HUES64 (cell line): ENCODE data around the gene SCD5.

Experiments used
- H3K27ac ChIP-seq: 2 replicates; pipeline ENCODE4 v1.7.0; 2013; ENCODE audit warnings: low read depth, low read length, inconsistent platforms
- H3K27me3 ChIP-seq: 2 replicates; pipeline ENCODE4 v1.6.1; 2013; ENCODE audit warnings: mild to moderate bottlenecking, low read length; ENCODE audit not compliant: insufficient read depth
- H3K36me3 ChIP-seq: 2 replicates; pipeline ENCODE4 v1.6.1; 2013; ENCODE audit warnings: mild to moderate bottlenecking, low read length; ENCODE audit not compliant: insufficient read depth
- H3K4me1 ChIP-seq: 2 replicates; pipeline ENCODE4 v1.6.1; 2013; ENCODE audit warnings: mild to moderate bottlenecking, low read length, moderate library complexity; ENCODE audit not compliant: insufficient read depth
- H3K4me3 ChIP-seq: 2 replicates; pipeline ENCODE4 v1.5.1; 2013; ENCODE audit warnings: mild to moderate bottlenecking, low read length, moderate library complexity
- H3K9ac ChIP-seq: 2 replicates; pipeline ENCODE4 v1.6.1; 2013; ENCODE audit warnings: mild to moderate bottlenecking, low read depth, low read length
- H3K9me3 ChIP-seq: 2 replicates; pipeline ENCODE4 v1.6.1; 2013; ENCODE audit warnings: low read depth, low read length; ENCODE audit not compliant: insufficient read depth
- WGBS: fragments of 150-250, 120-280 bp; methylation state at CpG from one replicate; pipeline ENCODE4 v1.1.7; 2013; ENCODE audit warnings: missing lambda C conversion rate; 5-methylcytosine and 5-hydroxymethylcytosine counted together

Gene SCD5

DNA sequence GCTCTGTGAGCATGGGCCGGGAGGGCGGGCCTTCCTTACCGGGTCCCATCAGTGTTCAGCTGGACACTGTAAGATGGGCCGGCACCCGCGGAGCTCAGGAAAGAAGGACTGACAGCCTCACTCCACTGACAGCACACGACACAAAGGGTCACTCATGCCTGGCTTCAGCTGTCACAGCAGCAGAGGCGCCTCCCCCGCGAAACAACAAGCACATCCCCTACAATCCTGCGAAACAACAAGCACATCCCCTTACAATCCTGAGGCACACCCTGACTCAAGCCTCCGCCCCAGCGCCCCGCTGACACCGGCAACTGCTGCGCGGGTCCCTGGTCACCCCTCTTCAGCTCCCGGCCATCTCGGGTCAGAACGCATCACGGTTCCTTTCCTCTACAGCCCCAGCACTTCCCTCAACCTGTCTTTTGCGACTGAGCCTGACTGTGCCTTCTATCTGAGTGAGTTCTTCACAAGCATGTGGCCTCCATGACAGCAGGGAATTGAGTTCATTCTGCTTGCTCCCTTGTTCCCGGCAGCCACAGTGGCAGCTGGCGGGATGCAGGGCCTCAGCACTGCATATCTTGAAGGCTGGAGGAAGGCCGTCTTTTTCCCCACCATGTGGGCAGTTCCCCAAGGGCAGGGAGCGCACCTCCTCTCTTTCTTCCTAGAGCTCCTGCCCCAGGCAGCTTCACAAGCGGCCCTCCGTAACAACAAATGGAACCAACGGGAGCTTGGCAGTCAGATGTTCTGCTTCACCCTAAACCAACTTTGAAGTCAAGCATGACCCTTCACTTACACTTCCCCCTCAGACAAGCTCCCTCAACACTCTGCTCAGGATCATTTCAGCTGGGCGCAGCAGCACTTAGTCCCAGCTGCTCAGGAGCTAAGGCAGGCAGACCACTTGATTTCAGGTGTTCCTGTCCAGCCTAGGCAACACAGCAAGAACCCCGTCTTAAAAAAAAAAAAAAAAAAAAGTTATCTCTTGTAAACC lies 39.6 kb downstream of the SCD5 start:
- no peaks in the 10 kb centered on the region for H3K36me3 ChIP-seq
- no peak overlapping the region for H3K9ac ChIP-seq
- H3K9me3 ChIP-seq = no peaks in the 10 kb centered on the region
- no peak overlapping the region for H3K4me3 ChIP-seq
- WGBS = 86% methylated on average over 31 of the region's 31 CpGs
- peaks cover 20% of the 10 kb centered on the region for H3K27me3 ChIP-seq
- H3K4me1 ChIP-seq = no peaks in the 10 kb centered on the region
- no peak overlapping the region for H3K27ac ChIP-seq

DNA sequence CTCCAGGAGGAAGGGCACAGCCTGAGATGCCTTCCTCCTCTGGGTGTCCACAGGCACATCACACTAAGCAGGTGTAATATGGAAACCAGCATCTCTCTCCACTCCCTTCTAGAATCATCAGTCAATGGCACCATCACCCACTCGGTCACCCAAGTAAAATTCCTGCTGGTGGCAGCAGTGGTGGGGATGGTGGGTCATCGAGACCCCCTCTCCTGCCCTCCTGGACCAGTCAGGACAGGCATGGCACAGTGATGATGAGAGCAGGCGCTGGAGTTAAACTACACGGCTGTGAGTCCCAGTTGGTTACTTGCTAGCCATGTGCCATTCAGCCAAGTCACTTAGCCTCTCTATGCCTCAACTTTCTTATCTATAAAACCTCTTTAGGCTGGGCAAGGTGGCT lies 42.5 kb downstream of the SCD5 start:
- Histone ChIP-seq H3K36me3 (no peaks in the 10 kb centered on the region), H3K4me1 (no peaks in the 10 kb centered on the region), H3K27me3 (peaks cover 20% of the 10 kb centered on the region), H3K9me3 (no peaks in the 10 kb centered on the region), H3K27ac (no peak overlapping the region), H3K9ac (no peak overlapping the region), H3K4me3 (no peak overlapping the region)
- 93% methylated on average over 4 of the region's 4 CpGs for WGBS

DNA sequence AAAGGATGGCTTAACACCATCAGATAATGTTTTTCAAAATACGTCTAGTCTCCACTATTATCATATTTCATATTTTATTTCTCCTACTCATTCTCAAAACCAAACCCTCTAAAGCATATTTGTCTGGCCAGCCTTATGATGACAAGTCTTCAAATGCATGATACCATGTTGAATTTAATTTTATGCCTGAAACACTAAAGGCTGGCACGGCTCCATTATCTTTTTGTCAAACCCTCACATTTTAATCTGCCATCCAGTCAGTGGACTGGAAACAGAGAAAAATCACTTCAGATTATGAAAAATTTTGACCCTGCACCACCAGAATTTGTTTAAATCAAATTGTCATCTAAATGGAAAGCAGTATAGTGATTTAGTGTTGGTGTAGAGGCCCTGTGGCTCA lies 42.9 kb downstream of the SCD5 start:
- Histone ChIP-seq H3K9me3 (no peaks in the 10 kb centered on the region), H3K9ac (no peak overlapping the region), H3K36me3 (no peaks in the 10 kb centered on the region), H3K4me1 (no peaks in the 10 kb centered on the region), H3K27ac (no peak overlapping the region), H3K27me3 (peaks cover 17% of the 10 kb centered on the region), H3K4me3 (no peak overlapping the region)
- WGBS = 94% methylated on average over 2 of the region's 2 CpGs

DNA sequence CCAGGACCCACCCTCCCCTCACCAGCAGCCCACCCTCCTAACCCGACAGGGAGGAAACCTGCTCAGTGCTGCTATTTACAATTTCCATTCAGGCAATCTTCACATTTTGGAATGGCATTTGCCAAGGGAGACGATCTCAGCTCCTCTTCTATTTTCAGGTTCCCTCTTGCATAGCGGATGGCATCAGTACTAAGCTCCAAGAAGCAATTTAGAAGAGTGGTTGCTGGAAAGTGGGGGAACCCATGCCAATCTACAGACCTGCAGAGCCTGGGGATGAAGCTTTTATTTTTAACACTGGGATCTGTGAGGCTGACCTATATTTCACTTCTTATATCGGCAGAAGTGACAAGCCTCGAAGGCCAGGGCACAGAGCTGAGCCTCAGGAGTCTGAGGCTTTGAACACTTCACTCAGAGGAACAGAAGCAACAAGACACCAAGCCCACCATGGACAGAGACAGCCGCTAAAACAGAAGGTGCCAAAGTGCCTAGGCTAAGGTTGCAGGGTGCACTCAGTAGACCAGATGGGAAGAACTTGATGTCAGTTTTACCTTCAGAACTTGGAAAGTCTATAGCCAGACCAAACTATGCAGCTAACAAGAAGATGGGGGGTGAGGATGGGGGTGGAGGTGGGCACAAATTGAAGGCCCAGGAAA lies 44.0 kb downstream of the SCD5 start:
- Histone ChIP-seq H3K36me3 (no peaks in the 10 kb centered on the region), H3K4me3 (no peak overlapping the region), H3K9ac (no peak overlapping the region), H3K27me3 (peaks cover 10% of the 10 kb centered on the region), H3K9me3 (no peaks in the 10 kb centered on the region), H3K4me1 (no peaks in the 10 kb centered on the region), H3K27ac (no peak overlapping the region)
- 81% methylated on average over 6 of the region's 6 CpGs for WGBS

DNA sequence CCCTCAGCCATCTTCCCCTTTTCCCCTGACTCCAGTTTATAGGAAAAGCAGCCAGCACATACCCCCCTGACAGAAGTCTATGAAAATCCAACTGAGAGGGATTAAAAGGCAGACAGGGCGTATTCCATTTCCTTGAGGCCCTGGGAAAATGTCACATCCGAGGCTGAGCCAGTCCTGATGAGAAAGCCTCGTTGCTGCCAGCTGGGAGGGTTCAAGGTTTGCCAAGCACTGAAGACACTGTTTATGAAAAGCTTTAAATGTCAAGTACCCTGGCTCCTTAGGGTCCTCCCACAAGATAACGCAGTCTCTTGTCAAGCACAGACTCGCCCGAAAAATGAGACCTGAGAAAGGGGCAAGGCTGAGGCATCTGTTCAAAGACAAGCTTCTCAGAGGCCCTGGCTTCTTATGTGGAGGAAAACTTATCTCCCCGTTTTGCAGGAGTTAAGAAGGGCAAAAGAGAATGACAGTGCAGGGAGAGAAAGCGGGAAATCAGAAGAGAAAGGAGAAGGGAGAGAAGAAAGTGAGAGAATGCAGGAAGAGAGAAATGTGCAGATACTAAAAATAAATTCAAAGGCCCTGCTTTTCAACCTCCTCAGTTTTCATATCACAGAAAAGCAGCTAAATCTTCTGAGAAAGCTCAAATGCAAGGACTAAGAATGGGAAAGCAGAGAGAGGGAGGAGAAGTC lies 44.7 kb downstream of the SCD5 start:
- Histone ChIP-seq H3K36me3 (no peaks in the 10 kb centered on the region), H3K4me3 (no peak overlapping the region), H3K27ac (no peak overlapping the region), H3K4me1 (no peaks in the 10 kb centered on the region), H3K27me3 (peaks cover 3% of the 10 kb centered on the region; the same call in 1 of the 2 replicates), H3K9me3 (no peaks in the 10 kb centered on the region), H3K9ac (no peak overlapping the region)
- 79% methylated on average over 8 of the region's 8 CpGs for WGBS

DNA sequence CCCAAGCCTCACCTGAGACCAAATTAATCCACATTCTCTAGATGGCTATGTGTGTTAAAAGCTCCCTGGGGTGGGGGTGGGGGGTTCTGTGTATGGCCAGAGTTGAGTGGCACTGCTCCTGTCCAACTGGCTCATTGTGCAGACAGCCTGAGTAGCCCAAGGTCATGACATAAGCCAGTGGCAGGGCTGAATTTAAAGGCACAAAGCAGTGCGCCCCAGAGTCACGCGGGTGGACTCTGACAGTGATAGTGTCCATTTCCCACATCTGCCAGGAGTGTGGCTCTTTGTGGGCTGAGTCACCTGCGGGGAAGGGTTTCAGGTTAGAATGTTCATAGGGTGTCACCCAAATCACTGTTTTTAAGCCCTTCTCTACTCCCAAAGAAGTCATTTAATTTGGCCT lies 45.4 kb downstream of the SCD5 start:
- Histone ChIP-seq H3K27ac (no peak overlapping the region), H3K36me3 (no peaks in the 10 kb centered on the region), H3K27me3 (peaks cover 2% of the 10 kb centered on the region; the same call in 1 of the 2 replicates), H3K4me1 (peaks cover 4% of the 10 kb centered on the region; the same call in 1 of the 2 replicates), H3K9ac (no peak overlapping the region), H3K9me3 (no peaks in the 10 kb centered on the region), H3K4me3 (no peak overlapping the region)
- WGBS = 96% methylated on average over 4 of the region's 4 CpGs

DNA sequence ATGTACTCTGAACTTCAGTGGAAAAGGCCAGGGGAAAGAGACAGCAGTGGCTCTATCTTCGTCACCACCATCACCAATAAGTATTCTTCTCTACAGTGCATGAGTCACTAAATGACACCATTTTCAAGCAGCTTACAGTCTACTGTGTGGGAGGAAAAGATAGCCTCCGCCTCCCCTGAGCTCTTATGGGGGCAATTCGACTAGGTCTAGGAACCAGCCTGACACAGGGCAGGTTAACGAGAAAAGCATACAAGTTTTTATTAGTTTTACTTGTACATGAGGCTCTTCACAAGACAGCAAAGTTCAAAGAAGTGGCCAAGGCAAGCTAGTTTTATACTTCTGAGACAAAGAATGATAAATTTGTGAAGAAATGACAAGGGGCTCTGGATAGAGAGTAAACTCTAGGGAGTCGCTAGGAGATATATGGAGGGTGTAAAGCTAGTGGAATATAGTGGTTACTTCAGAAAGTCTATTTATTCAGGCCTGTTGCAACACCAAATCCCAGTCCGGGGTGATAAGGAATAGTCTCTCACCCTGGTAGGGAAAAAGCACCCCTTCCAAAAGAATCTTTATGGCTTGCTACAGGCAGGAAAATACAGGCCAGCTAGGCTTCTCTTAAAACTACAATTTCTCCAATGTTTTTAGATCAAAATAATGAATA lies 49.7 kb downstream of the SCD5 start:
- Histone ChIP-seq H3K9me3 (no peaks in the 10 kb centered on the region), H3K4me3 (no peak overlapping the region), H3K27ac (no peak overlapping the region), H3K4me1 (peaks cover 30% of the 10 kb centered on the region), H3K36me3 (no peaks in the 10 kb centered on the region), H3K27me3 (no peaks in the 10 kb centered on the region), H3K9ac (no peak overlapping the region)
- 85% methylated on average over 6 of the region's 6 CpGs for WGBS

DNA sequence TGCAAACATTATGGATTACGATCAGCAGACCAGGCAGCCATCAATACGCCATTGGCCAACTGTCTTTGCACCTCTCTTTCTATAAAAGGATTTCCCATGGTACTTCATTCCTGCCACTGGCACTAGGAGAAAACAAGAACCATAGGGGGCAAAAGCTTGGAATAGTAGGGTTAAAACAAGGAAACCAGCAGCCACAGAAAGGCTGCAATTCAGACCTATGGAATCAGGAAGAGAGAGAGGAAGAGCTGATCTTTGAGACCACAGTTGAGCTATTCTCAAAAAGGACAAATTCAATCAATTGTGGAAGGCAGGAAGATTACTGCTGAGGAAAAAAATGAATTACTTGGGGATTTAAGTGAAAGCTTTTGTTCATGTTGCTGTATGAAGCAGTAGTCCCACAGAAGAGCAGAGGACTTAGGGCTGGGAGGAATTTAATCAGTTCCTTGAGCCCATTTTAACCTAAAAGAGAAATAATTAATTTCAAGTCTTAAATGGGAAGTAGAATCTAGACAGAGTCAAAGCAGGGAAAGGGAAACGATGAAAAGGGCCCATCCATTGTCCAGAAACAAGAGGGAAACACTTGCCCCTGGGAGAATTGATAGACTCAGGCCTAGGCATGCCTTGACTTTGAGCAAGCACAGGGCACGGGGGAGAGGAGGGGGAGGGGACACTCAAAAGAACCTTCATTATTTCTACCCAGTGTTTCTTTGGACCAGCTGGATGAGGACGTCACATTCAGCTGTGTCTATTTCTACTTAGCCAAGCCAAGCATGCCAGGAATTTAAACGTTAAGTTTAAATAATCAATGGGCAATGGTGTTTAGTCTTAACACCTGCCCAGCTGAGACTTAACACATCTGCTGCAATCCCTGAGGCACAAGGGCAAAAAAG lies 50.7 kb downstream of the SCD5 start:
- peaks cover 30% of the 10 kb centered on the region for H3K4me1 ChIP-seq
- H3K36me3 ChIP-seq = no peaks in the 10 kb centered on the region
- no peak overlapping the region for H3K9ac ChIP-seq
- H3K27ac ChIP-seq = no peak overlapping the region
- no peaks in the 10 kb centered on the region for H3K27me3 ChIP-seq
- WGBS = 74% methylated on average over 6 of the region's 6 CpGs
- H3K4me3 ChIP-seq = no peak overlapping the region
- no peaks in the 10 kb centered on the region for H3K9me3 ChIP-seq

DNA sequence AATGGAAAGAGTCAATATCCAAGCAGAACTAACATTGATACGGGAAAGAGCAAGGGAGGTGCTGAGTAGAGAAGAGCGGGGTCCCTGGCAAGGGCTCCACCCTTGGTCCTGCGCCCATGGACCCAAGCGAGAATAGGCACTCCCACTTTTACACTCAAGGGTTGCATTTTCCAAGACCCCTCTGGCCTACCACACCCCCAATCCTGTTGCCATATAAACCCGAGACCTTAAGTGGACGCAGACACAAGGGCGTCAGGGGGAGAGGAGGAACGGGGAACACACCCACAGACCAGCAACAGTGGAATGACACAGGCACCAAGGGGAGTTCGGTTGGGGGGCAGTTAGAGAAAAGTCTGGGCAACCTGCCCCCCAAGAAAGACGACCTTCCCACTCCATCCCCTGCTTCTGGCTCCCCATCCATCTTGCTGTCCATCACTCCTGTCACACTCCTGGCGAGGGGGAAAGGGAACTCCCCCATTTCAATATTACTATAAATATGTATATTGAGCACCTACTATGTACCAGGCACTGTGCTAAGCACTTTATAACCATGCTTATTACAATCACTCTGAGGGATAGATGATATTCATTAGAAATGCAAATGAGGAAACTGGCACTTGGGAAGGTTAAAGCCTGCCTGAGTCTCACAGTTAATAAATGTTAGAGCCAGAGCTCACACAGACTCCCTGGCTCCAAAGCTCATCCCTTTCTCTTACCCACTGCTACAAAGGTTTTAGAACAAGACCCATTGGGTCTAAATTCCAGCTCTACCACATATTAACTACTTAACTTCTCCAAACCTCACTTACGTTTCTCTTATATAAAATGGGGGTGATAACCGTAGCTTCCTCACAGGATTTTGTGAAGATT lies 51.7 kb downstream of the SCD5 start:
- no peak overlapping the region for H3K4me3 ChIP-seq
- H3K36me3 ChIP-seq = no peaks in the 10 kb centered on the region
- 82% methylated on average over 9 of the region's 13 CpGs for WGBS
- H3K9ac ChIP-seq = no peak overlapping the region
- H3K27me3 ChIP-seq = no peaks in the 10 kb centered on the region
- H3K27ac ChIP-seq = no peak overlapping the region; the same call in 1 of the 2 replicates
- H3K4me1 ChIP-seq = peaks cover 30% of the 10 kb centered on the region
- no peaks in the 10 kb centered on the region for H3K9me3 ChIP-seq
